Loucy (cell line): ENCODE results near the gene LORICRIN.

ENCODE experiments used
- H2AFZ ChIP-seq: fragments of 200-600 bp; sonication (generic); 2 replicates; pipeline ENCODE4 v1.6.0; 2016; ENCODE audit warnings: antibody characterized with exemption, mild to moderate bottlenecking, low read length, moderate library complexity
- H3F3A ChIP-seq: fragments of 200-600 bp; 2 replicates; pipeline ENCODE4 v1.6.0; 2016; ENCODE audit warnings: antibody characterized with exemption, low read depth, mild to moderate bottlenecking
- H3K27me3 ChIP-seq: fragments of 200-600 bp; sonication (generic); 2 replicates; pipeline ENCODE4 v1.6.1; 2014; ENCODE audit warnings: low read length, mild to moderate bottlenecking; ENCODE audit not compliant: insufficient read depth, poor library complexity, severe bottlenecking
- H3K36me3 ChIP-seq: fragments of 200-600 bp; sonication (generic); 2 replicates; pipeline ENCODE4 v1.6.1; 2016; ENCODE audit warnings: low read length; ENCODE audit not compliant: insufficient read depth
- H3K4me1 ChIP-seq: fragments of 200-600 bp; sonication (generic); 2 replicates; pipeline ENCODE4 v1.5.1; 2014; ENCODE audit warnings: low read length, mild to moderate bottlenecking; ENCODE audit not compliant: insufficient read depth, poor library complexity, severe bottlenecking
- H3K4me2 ChIP-seq: fragments of 200-600 bp; sonication (generic); 2 replicates; pipeline ENCODE4 v1.6.0; 2014; ENCODE audit warnings: antibody characterized with exemption, low read length, low read depth, mild to moderate bottlenecking; ENCODE audit not compliant: poor library complexity, severe bottlenecking
- H3K4me3 ChIP-seq: fragments of 200-600 bp; sonication (generic); 2 replicates; pipeline ENCODE4 v1.5.1; 2014; ENCODE audit warnings: low read length, mild to moderate bottlenecking, mixed read lengths; ENCODE audit not compliant: poor library complexity, severe bottlenecking
- H3K79me2 ChIP-seq: fragments of 200-600 bp; sonication (generic); 2 replicates; pipeline ENCODE4 v1.6.1; 2014; ENCODE audit warnings: low read length; ENCODE audit not compliant: insufficient read depth
- H3K9ac ChIP-seq: fragments of 200-600 bp; sonication (generic); 2 replicates; pipeline ENCODE4 v1.6.0; 2014; ENCODE audit warnings: mild to moderate bottlenecking, low read depth, low read length, moderate library complexity; ENCODE audit not compliant: poor library complexity, severe bottlenecking
- H3K9me2 ChIP-seq: fragments of 200-600 bp; sonication (generic); replicated peaks from 2 replicates; pipeline ENCODE4 v1.6.1; 2016; ENCODE audit warnings: low read depth, low read length, mixed read lengths
- H3K9me3 ChIP-seq: fragments of 200-600 bp; sonication (generic); 2 replicates; pipeline ENCODE4 v1.6.1; 2014; ENCODE audit warnings: mild to moderate bottlenecking, antibody characterized with exemption, low read length, low read depth; ENCODE audit not compliant: insufficient read depth
- H4K20me1 ChIP-seq: fragments of 200-600 bp; sonication (generic); 2 replicates; pipeline ENCODE4 v1.6.0; 2014; ENCODE audit warnings: antibody characterized with exemption, low read length, mild to moderate bottlenecking; ENCODE audit not compliant: insufficient read depth, poor library complexity, severe bottlenecking
- EZH2phosphoT487 ChIP-seq: fragments of 200-600 bp; IDR thresholded peaks from 2 replicates; pipeline ENCODE4 v1.6.1; 2018; ENCODE audit warnings: antibody characterized with exemption, mild to moderate bottlenecking, moderate library complexity, borderline replicate concordance
- TF ChIP-seq, protein P1 (sequence below): fragments of 200-600 bp; sonication (generic); conservative IDR thresholded peaks from 2 replicates; pipeline ENCODE4 v1.5.1; 2014; ENCODE audit warnings: mild to moderate bottlenecking, antibody characterized with exemption, low read length

The LORICRIN gene, protein sequence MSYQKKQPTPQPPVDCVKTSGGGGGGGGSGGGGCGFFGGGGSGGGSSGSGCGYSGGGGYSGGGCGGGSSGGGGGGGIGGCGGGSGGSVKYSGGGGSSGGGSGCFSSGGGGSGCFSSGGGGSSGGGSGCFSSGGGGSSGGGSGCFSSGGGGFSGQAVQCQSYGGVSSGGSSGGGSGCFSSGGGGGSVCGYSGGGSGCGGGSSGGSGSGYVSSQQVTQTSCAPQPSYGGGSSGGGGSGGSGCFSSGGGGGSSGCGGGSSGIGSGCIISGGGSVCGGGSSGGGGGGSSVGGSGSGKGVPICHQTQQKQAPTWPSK

DNA sequence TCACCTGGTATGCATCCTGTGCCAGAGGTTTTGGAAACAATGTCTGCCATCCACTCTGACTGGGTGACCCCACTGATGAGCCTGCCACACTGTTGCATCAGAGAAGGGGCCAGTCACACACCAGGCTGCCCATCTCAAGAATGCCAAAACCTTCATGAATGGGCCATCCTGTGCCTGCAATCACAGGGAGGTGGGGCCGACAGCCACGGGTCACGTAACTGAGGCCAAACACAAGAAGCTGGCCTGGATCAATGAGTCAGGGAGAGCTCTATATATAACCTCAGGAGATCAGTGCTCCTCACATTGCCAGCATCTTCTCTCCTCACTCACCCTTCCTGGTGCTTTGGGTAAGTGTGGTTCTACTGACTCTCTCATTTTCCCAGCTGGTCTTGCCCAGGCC, at the start of gene LORICRIN:
TSS of gene LORICRIN (plus strand) at position 301 of the 400 bp plus-strand sequence. CDS start 1,263 bp downstream, outside the sequence.
- no peaks in the 10 kb centered on the region for H3K9me2 ChIP-seq
- H4K20me1 ChIP-seq = no peaks in the 10 kb centered on the region
- H3F3A ChIP-seq = no peaks in the 10 kb centered on the region
- peak within 1 kb of the TSS; percentile 73 for H3K4me2 ChIP-seq
- no peak for TF ChIP-seq EZH2phosphoT487
- TF ChIP-seq, protein P1, sequence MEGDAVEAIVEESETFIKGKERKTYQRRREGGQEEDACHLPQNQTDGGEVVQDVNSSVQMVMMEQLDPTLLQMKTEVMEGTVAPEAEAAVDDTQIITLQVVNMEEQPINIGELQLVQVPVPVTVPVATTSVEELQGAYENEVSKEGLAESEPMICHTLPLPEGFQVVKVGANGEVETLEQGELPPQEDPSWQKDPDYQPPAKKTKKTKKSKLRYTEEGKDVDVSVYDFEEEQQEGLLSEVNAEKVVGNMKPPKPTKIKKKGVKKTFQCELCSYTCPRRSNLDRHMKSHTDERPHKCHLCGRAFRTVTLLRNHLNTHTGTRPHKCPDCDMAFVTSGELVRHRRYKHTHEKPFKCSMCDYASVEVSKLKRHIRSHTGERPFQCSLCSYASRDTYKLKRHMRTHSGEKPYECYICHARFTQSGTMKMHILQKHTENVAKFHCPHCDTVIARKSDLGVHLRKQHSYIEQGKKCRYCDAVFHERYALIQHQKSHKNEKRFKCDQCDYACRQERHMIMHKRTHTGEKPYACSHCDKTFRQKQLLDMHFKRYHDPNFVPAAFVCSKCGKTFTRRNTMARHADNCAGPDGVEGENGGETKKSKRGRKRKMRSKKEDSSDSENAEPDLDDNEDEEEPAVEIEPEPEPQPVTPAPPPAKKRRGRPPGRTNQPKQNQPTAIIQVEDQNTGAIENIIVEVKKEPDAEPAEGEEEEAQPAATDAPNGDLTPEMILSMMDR = no peak
- peaks cover 25% of the 10 kb centered on the region for H3K4me1 ChIP-seq
- H3K9ac ChIP-seq = no peak within 1 kb of the TSS
- 0 out of 2 replicates have a peak within 1 kb of the TSS, but pooled peaks have one; percentile 13 for H2AFZ ChIP-seq
- H3K36me3 ChIP-seq = no peaks in the 10 kb centered on the region
- H3K79me2 ChIP-seq = no peaks in the 10 kb centered on the region
- no peaks in the 10 kb centered on the region for H3K9me3 ChIP-seq
- peaks cover 35% of the 10 kb centered on the region for H3K27me3 ChIP-seq
- no peak within 1 kb of the TSS for H3K4me3 ChIP-seq

DNA sequence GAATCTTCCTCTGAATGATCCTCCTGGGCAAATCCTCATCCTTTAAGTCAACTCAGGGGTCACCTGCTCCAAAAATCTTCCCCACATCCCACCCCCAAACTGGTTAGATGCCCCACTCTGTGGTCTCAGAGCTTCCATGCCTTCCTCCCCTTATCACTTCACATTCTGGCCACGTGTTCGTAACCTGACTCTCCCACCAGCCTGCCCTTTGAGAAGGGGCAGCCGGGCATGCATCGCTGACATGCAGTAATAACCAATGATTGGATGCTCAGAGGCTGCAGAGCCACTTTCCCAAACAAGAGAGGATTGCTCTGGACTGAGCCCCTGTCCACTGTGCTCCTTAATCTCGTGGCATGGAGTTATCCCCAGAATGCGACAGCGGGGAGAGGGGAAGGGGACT, 49.3 kb upstream of the LORICRIN start:
- no peak overlapping the region for H3K9ac ChIP-seq
- no peaks in the 10 kb centered on the region for H3K27me3 ChIP-seq
- H3K79me2 ChIP-seq = no peaks in the 10 kb centered on the region
- no peak overlapping the region for H3K4me2 ChIP-seq
- no peak overlapping the region for H2AFZ ChIP-seq
- no peaks in the 10 kb centered on the region for H3K4me1 ChIP-seq
- H3K9me2 ChIP-seq = no peaks in the 10 kb centered on the region
- no peaks in the 10 kb centered on the region for H3K36me3 ChIP-seq
- H4K20me1 ChIP-seq = no peaks in the 10 kb centered on the region
- no peaks in the 10 kb centered on the region for H3F3A ChIP-seq
- H3K4me3 ChIP-seq = no peak overlapping the region
- TF ChIP-seq EZH2phosphoT487 = no peak
- TF ChIP-seq, protein P1 = no peak
- H3K9me3 ChIP-seq = no peaks in the 10 kb centered on the region

DNA sequence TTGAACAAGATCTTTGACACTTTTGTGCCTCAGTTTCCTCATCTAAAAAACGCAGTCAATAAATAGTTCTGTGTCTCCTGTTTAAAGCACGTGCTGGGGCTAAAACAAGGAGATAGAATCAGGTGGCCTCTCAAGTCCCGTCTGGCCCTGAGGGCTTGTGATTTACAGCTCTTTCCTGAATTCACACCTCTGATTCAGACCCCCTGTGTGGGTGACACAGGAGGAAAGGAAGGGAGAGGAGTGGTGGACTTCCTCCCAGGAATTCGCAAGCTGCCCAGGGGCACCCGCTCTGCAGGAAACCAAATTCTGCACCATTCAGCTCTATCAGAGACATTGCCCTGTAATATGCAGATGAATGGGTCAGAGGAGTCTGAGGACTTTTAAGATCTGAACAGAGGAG, 47.3 kb upstream of the LORICRIN start:
- Histone ChIP-seq H4K20me1 (no peaks in the 10 kb centered on the region), H3K36me3 (no peaks in the 10 kb centered on the region)

More for the DNA sequence above, 47.3 kb upstream of the LORICRIN start:
- H3K9me3 ChIP-seq = no peaks in the 10 kb centered on the region
- H3F3A ChIP-seq = no peaks in the 10 kb centered on the region
- no peaks in the 10 kb centered on the region for H3K27me3 ChIP-seq
- no peaks in the 10 kb centered on the region for H3K79me2 ChIP-seq
- no peak overlapping the region for H3K9ac ChIP-seq
- TF ChIP-seq, protein P1 = no peak
- TF ChIP-seq EZH2phosphoT487 = no peak
- H2AFZ ChIP-seq = no peak overlapping the region
- H3K9me2 ChIP-seq = no peaks in the 10 kb centered on the region
- peaks cover 7% of the 10 kb centered on the region for H3K4me1 ChIP-seq
- no peak overlapping the region for H3K4me2 ChIP-seq
- no peak overlapping the region for H3K4me3 ChIP-seq
